GM12891 (cell line): ENCODE measurements around the gene CEP126.
"Not testable (repeated sequence)": the region's sequence is repeated elsewhere in the genome, so short reads cannot be mapped to it uniquely, and the experiment has no call there.

Source experiments
- DNase-seq: peaks from one replicate; pipeline ENCODE4 v3.0.0; 2011; ENCODE audit warnings: low spot score; ENCODE audit not compliant: insufficient read length
- FAIRE-seq: peaks from 2 replicates; lab custom pipeline; 2011; peaks lifted over from hg19 to GRCh38; lab: Jason Lieb, UNC
- PAX5 ChIP-seq: IDR thresholded peaks from 2 replicates; pipeline ENCODE4 v1.6.1; 2011; ENCODE audit warnings: low read length, moderate library complexity, mild to moderate bottlenecking; ENCODE audit not compliant: insufficient read depth, severe bottlenecking
- POLR2A ChIP-seq: IDR thresholded peaks from 2 replicates; pipeline ENCODE4 v1.6.1; 2011; ENCODE audit warnings: low read depth, low read length, control low read depth
- POLR2AphosphoS5 ChIP-seq: IDR thresholded peaks from 2 replicates; pipeline ENCODE4 v1.6.1; 2011; ENCODE audit warnings: low read depth, low read length, control low read depth
- POU2F2 ChIP-seq: IDR thresholded peaks from 2 replicates; pipeline ENCODE4 v1.6.1; 2011; ENCODE audit warnings: low read depth, mild to moderate bottlenecking, control low read depth, low read length, moderate library complexity
- SPI1 ChIP-seq: IDR thresholded peaks from 2 replicates; pipeline ENCODE4 v1.6.1; 2011; ENCODE audit warnings: low read depth, low read length, control low read depth
- TAF1 ChIP-seq: IDR thresholded peaks from 2 replicates; pipeline ENCODE4 v1.6.1; 2011; ENCODE audit warnings: low read depth, low read length, control low read depth

CEP126 gene

DNA sequence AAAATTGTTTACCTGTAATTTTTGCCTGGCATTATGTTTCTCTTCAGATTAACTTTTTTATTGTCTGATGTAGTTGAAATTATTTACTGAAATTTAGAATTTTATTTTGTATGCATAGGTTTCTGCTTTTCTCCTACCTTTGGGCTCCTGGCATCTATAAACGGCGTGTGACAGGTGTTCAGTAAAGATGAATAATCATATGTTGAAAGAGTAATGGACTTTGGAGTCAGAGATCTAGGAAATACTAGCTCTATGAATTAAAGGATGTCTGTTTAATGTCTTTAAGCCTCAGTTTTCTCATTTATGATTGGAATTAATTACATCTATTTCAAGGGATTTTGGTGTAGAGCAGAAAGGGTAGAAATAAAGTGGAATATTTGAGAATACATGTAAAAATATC lies 8.7 kb downstream of the CEP126 start:
- DNase-seq (no peak), FAIRE-seq (no peak)
- TF ChIP-seq POLR2A (no peak), POLR2AphosphoS5 (no peak), POU2F2 (no peak), PAX5 (no peak), SPI1 (no peak)

DNA sequence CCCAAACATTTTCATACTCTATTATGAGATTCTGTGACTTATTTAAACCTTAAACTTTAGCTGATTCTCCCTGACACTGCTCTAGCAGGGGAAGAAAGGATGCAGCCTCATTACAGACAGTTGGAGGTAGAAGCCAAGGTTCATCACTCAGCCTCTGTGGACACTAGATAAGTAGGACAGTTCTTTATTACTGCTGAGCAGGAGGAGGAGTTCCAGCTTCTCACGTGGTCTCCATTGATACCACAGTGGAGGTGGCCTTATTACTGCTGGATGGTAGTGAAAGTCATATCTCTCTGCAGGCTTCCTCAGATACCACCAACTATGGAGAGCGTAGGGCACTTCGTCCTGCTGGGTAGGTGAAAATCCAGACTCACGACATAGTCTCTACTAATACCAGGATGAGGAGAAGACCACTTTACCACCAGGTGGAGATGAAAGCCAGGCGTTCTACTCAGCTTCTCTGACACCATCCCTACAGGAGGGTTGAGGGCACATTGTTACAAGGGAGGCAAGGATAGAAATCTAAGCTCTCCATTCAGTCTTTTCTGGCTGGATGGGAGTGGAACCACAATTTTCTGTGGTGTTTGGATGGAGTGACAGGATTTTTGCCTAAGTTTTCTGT lies 14.6 kb downstream of the CEP126 start:
- FAIRE-seq, result no peak
- TF ChIP-seq POLR2AphosphoS5 (no peak), TAF1 (no peak), POLR2A (no peak), POU2F2 (no peak), SPI1 (no peak), PAX5 (no peak)

DNA sequence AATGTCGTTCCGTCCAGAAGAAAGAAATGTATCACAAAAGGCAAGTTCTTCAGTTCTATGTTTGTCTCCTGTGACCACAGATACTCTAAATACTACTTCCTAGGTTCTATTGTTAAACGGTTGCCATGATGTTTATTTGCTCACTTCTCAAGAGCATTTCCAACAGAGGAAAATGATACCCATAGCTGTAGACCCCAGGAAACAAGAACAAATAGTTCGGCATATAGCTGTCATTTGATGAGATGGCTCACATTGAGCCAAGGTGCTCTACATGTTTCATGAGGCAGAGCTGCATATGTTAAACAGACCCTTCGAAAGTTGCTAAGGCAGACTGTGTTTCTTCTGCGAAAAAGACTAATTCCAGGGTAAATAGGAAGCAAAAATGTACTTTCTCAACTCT lies 16.9 kb downstream of the CEP126 start:
- TF ChIP-seq TAF1 (no peak), PAX5 (no peak), SPI1 (no peak), POU2F2 (no peak), POLR2AphosphoS5 (no peak), POLR2A (no peak)
- DNase-seq (no peak), FAIRE-seq (no peak)

More for the DNA sequence above, 14.6 kb downstream of the CEP126 start:
- no peak for DNase-seq

DNA sequence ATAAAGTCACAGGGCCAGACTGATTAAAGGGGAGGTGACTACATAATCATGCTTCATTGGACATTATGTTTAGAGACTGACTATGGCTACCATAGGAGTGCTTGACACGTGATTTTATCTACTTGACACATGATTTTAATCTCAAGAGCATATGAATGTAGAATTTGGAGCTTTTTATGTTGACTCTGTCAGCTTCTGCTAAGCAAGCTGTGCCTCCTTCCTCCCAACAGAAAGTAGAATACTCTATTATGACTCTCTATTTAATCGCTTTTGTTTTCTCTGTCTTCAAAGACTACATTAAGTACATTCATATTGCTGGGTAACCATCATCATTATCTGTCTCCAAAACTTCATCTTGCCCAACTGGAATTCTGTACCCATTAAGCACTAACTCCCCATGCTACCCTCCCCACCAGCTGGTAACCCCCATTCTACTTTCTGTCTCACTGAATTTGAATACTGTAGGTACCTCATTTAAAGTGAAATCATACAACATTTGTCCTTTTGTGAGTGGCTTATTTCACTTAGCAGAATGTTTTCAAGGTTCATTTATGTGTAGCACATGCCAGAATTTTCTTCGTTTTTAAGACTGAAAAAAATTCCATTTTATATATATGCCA lies 26.2 kb downstream of the CEP126 start:
- TF ChIP-seq PAX5 (no peak), POLR2AphosphoS5 (no peak), TAF1 (no peak), POLR2A (no peak), SPI1 (no peak)
- no peak for FAIRE-seq
- DNase-seq, result no peak

DNA sequence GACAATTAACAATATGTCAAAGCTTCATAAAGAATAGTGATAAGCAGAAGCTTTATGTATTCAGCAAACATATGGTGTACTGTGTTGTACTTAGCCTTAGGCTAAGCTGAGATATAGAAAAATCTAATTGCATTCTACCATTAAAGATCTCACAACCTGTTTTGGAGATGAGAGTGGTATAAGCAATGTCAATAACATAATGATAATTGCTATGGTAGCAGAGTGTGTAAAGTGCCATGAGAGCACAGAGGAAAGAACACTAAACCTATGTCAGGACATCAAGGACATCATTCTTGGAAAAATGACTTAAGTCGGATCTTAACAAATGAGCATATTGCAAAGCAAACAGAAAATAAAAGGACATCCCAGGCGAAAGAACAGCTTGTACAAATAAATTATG lies 30.1 kb downstream of the CEP126 start:
- TF ChIP-seq POU2F2 (no peak), PAX5 (no peak), TAF1 (no peak), POLR2A (no peak), SPI1 (no peak), POLR2AphosphoS5 (no peak)
- FAIRE-seq (no peak), DNase-seq (no peak)

DNA sequence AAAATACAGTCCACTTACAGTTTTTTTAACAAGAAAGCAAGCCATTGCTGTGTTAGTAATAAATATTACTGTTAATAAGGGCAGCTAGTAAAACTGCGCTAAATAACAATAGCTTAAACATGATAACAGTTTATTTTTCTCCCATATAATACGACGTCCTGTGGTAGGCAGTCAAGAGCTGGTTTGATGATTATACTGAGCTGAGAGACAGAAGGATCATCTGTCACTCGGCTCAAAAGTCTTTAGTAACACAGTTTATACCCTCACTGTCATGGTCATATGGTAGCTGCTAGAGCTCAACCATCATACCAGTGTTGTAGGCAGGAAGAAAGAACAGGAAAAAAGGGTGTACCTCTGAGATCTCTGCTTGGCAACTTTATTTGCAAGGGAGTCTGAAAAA lies 30.6 kb downstream of the CEP126 start:
- no peak for TF ChIP-seq SPI1
- TF ChIP-seq POU2F2, result no peak
- TF ChIP-seq POLR2AphosphoS5, result no peak
- no peak for TF ChIP-seq POLR2A
- no peak for TF ChIP-seq TAF1
- no peak for TF ChIP-seq PAX5
- no peak for DNase-seq
- no peak for FAIRE-seq

DNA sequence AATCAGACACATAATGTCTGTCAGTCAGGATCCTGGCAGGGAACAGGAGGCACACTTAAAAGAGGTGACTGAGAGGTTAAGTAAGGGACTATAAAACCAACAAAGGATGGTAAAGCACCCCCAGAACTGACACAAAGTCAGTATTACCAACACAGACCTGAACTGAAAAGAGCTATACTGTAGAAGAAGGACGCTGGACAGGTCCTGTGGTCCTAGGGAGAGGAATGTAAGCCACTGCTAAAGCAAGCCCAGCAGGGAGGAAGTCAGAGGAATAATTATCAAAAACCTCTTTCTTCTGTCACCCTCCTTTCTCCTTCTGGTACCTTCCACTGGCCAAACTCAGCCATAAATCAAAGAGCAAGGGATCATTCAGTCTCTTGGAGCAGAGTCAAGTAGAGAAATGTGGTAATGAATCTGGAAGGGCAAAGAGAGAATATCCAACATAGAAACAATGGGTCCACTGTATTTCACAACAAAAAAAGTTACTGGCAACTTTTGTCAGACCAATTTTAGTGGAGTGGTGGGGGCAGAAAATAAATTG lies 34.9 kb downstream of the CEP126 start:
- no peak for TF ChIP-seq POLR2AphosphoS5
- no peak for TF ChIP-seq POU2F2
- no peak for TF ChIP-seq SPI1
- TF ChIP-seq TAF1, result no peak
- TF ChIP-seq PAX5, result no peak
- TF ChIP-seq POLR2A, result no peak
- no peak for FAIRE-seq
- no peak for DNase-seq

DNA sequence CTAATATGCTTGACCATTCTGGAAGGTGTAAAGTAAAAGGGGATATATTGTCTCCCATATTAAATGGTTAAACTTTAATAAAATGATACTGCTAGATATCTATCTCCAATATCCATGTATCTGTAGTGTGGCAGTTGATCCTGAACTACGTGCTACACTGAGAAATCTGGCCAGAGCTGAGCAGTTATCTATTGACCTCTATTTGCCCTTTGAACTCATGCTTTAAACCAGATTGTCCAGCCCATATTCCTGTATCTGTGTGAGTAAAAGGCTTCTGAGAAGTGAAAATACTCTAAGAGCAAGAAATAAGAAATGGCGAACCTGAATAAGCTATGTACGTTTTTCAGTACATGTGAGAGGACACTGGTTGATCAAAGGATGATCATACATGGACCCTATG lies 40.5 kb downstream of the CEP126 start:
- TF ChIP-seq TAF1, result no peak
- no peak for TF ChIP-seq SPI1
- no peak for TF ChIP-seq POU2F2
- TF ChIP-seq POLR2A, result no peak
- TF ChIP-seq POLR2AphosphoS5, result no peak
- no peak for TF ChIP-seq PAX5
- DNase-seq, result no peak
- no peak for FAIRE-seq

DNA sequence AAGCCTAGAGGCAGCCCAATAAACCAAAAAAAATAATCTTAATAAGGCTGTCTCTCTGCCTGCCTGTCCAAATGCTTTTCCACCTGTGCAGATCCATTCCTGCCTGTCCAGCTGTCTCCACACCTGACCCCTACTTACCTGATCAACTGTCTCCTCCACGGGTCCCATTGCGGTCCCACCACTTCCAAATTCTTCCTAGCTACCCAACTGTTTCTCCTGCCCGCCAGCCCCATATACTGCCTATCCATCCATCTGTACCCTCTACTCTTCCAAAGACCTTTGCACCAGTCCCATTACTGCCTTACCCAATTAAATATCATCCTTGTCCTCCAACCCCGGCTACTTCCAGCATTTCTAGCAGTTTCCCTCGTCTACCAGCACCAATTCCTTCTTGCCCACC lies 40.9 kb downstream of the CEP126 start:
- TF ChIP-seq POLR2AphosphoS5, result no peak
- TF ChIP-seq SPI1, result no peak
- TF ChIP-seq TAF1, result no peak
- no peak for TF ChIP-seq PAX5
- TF ChIP-seq POLR2A, result no peak
- no peak for TF ChIP-seq POU2F2
- no peak for FAIRE-seq
- no peak for DNase-seq

DNA sequence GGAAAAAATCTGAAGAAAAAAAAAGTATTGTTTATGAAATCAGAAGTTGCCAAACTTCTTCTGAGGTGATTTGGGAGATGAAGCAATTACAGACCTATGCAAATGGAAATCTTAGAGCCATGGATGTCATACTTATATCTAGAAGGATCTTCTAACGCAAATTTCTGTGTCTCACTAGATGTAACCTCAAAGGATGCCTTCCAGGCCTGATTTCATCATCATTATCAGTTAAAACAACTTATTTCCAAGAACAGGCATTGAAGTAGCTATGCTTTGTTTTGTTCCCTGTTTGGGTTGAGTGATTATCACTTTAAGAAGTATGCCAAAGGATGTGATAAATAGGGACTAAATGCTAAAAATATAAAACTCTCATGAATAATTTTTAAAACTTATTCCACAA lies 45.4 kb downstream of the CEP126 start:
- DNase-seq, result no peak
- TF ChIP-seq PAX5, result no peak
- no peak for TF ChIP-seq POLR2AphosphoS5
- no peak for TF ChIP-seq POU2F2
- no peak for TF ChIP-seq SPI1
- TF ChIP-seq TAF1, result no peak
- TF ChIP-seq POLR2A, result no peak
- no peak for FAIRE-seq

DNA sequence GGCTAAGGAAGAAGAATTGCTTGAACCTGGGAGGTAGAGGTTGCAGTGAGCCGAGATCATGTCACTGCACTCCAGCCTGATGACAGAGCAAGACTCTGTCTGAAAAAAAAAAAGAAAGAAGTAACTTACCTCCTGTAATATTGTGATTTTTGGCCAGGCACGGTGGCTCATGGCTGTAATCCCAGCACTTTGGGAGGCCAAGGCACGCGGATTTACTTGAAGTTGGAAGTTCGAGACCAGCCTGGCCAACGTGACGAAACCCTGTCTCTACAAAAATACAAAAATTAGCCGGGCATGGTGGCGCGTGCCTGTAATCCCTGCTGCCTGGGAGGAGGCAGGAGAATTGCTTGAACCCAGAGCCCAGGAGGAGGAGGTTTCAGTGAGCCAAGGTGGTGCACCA lies 49.4 kb downstream of the CEP126 start:
- FAIRE-seq, DNase-seq: not testable (repeated sequence)
